ENCODE data around the gene SHOX.
"Not testable (repeated sequence)": the region's sequence is repeated elsewhere in the genome, so short reads cannot be mapped to it uniquely, and the experiment has no call there.

SHOX gene

DNA sequence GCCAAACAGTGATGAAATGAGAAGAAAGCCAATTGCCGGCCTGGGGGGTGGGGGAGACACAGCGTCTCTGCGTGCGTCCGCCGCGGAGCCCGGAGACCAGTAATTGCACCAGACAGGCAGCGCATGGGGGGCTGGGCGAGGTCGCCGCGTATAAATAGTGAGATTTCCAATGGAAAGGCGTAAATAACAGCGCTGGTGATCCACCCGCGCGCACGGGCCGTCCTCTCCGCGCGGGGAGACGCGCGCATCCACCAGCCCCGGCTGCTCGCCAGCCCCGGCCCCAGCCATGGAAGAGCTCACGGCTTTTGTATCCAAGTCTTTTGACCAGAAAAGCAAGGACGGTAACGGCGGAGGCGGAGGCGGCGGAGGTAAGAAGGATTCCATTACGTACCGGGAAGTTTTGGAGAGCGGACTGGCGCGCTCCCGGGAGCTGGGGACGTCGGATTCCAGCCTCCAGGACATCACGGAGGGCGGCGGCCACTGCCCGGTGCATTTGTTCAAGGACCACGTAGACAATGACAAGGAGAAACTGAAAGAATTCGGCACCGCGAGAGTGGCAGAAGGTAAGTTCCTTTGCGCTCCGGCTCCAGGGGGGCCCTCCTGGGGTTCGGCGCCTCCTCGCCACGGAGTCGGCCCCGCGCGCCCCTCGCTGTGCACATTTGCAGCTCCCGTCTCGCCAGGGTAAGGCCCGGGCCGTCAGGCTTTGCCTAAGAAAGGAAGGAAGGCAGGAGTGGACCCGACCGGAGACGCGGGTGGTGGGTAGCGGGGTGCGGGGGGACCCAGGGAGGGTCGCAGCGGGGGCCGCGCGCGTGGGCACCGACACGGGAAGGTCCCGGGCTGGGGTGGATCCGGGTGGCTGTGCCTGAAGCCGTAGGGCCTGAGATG lies at the start of gene SHOX:
Gene SHOX (plus strand): TSS at position 180 of the 885 bp plus-strand sequence. CDS start 107 bp downstream, at position 287.
- DNase-seq (ENCODE audit: low read depth): no peak
- H3K4me3 ChIP-seq (ENCODE audit: low read depth, low read length): no peak within 1 kb of the TSS
- TF ChIP-seq, protein P1, sequence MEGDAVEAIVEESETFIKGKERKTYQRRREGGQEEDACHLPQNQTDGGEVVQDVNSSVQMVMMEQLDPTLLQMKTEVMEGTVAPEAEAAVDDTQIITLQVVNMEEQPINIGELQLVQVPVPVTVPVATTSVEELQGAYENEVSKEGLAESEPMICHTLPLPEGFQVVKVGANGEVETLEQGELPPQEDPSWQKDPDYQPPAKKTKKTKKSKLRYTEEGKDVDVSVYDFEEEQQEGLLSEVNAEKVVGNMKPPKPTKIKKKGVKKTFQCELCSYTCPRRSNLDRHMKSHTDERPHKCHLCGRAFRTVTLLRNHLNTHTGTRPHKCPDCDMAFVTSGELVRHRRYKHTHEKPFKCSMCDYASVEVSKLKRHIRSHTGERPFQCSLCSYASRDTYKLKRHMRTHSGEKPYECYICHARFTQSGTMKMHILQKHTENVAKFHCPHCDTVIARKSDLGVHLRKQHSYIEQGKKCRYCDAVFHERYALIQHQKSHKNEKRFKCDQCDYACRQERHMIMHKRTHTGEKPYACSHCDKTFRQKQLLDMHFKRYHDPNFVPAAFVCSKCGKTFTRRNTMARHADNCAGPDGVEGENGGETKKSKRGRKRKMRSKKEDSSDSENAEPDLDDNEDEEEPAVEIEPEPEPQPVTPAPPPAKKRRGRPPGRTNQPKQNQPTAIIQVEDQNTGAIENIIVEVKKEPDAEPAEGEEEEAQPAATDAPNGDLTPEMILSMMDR (IDR thresholded peaks at IDR 0.05; ENCODE audit: control insufficient read depth, extremely low read depth, insufficient read depth): no peak

DNA sequence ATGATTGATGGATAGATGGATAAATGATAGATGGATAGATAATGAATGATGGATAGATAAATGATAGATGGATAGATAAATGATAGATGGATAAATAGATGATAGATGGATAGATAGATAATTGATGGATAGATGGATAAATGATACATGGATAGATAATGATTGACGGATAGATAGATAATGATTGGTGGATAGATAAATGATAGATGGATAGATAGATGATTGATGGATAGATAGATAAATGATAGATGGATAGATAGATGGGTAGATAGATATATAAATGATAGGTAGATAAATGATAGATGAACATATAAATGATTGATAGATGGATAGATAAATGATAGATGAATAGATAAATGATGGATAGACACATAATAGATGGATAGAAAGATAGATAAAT lies 49.5 kb upstream of the SHOX start:
- H3K4me3 ChIP-seq (ENCODE audit: low read depth, low read length): no peak overlapping the region
- DNase-seq (ENCODE audit: low read depth): no peak
- TF ChIP-seq, protein P1 (IDR thresholded peaks at IDR 0.05; ENCODE audit: control insufficient read depth, extremely low read depth, insufficient read depth): no peak

DNA sequence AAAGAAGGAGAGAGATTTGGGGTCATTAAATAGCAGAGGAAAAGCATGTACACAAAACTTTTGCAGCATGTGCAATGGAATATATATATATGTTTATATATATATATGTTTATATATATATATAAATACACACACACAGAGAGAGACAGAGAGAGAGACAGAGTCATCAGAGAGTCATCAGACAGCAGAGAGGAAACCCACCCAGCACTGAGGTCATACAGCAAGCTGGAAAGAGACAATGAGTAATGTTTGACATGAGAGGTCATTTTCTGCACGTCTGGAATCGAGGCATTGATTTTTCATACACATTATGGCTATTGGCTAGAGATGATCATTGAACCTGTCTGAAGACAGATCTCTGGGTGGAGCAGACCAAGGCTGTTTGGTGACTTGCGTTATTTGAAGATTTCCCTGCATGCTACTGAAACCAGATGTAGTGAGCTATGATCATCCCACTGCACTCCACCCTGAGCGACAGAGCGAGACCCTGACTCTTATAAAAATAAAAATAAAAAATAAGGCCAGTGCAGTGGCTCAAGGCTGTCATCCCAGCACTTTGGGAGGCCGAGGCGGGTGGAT lies 48.8 kb upstream of the SHOX start:
- H3K4me3 ChIP-seq (ENCODE audit: low read depth, low read length): no peak overlapping the region
- TF ChIP-seq, protein P1 (IDR thresholded peaks at IDR 0.05; ENCODE audit: control insufficient read depth, extremely low read depth, insufficient read depth): no peak
- DNase-seq (ENCODE audit: low read depth): no peak

DNA sequence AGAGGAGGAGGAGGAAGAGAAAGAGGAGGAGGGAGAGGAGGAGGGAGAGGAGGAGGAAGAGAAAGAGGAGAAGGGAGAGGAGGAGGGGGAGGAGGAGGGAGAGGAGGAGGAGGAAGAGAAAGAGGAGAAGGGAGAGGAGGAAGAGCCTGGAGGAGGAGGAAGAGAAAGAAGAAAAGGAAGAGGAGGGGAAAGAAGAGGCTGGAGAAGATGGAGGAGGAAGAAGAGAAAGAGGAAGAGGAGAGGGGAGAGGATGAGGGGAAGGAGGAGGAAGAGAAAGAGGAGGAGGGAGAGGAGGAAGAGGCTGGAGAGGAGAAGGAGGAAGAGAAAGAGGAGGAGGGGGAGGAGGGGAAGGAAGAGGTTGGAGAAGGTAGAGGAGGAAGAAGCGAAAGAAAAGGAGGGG lies 46.0 kb upstream of the SHOX start:
- TF ChIP-seq, protein P1 (IDR thresholded peaks at IDR 0.05; ENCODE audit: control insufficient read depth, extremely low read depth, insufficient read depth): no peak
- H3K4me3 ChIP-seq (ENCODE audit: low read depth, low read length): no peak overlapping the region
- DNase-seq (ENCODE audit: low read depth): no peak

- TF ChIP-seq, protein P1 (IDR thresholded peaks at IDR 0.05; ENCODE audit: control insufficient read depth, extremely low read depth, insufficient read depth): no peak
- H3K4me3 ChIP-seq (ENCODE audit: low read depth, low read length): no peak overlapping the region
- DNase-seq (ENCODE audit: low read depth): no peak
These were observed 45.3 kb upstream of the SHOX start for GRCh38 chrX:585115-585808.

GRCh38 chrX:586351-586750 lies 44.2 kb upstream of the SHOX start:
- TF ChIP-seq, protein P1 (IDR thresholded peaks at IDR 0.05; ENCODE audit: control insufficient read depth, extremely low read depth, insufficient read depth): no peak
- no peak overlapping the region for H3K4me3 ChIP-seq (ENCODE audit: low read depth, low read length)
- no peak for DNase-seq (ENCODE audit: low read depth)

DNA sequence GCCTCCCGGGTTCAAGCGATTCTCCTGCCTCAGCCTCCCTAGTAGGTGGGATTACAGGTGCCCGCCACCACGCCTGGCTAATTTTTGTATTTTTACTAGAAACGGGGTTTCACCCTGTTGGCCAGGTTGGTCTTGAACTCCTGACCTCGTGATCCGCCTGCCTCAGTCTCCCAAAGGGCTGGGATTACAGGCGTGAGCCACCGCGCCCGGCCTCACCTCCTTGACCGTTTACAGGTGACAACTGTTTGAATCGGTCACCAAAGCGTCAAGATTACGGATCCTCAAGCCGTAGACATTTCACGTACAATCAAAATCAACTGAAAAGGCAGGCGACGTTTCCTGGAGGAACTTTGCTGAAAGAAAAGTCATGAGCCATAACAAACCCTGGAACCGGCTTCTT lies 41.3 kb upstream of the SHOX start:
- H3K4me3 ChIP-seq (ENCODE audit: low read depth, low read length); DNase-seq (ENCODE audit: low read depth): not testable (repeated sequence)

Measured in LNCaP clone FGC (cell line).